Daoy (cell line): Measurements from ENCODE around the gene PCDHGB2. TPM values are rescaled to one million over a fixed set of nuclear protein-coding genes. Genes with fewer than 3 reads are reported as not detected.
"Not testable (repeated sequence)": the region's sequence is repeated elsewhere in the genome, so short reads cannot be mapped to it uniquely, and the experiment has no call there.

Experiments used
- DNase-seq: peaks from one replicate; pipeline ENCODE4 v3.0.0-alpha.2; 2015; ENCODE audit warnings: low read depth
- total RNA-seq: library from RNA; depleted of rRNA; stranded (reverse); fragments of >200 nt; shearing (Covaris generic); gene quantifications from 2 replicates; pipeline ENCODE4 v1.2.3, GENCODE V29; 2014; rRNA removed

The PCDHGB2 gene
- total RNA-seq = 0.23 and 0.24 TPM in 2 replicates

DNA sequence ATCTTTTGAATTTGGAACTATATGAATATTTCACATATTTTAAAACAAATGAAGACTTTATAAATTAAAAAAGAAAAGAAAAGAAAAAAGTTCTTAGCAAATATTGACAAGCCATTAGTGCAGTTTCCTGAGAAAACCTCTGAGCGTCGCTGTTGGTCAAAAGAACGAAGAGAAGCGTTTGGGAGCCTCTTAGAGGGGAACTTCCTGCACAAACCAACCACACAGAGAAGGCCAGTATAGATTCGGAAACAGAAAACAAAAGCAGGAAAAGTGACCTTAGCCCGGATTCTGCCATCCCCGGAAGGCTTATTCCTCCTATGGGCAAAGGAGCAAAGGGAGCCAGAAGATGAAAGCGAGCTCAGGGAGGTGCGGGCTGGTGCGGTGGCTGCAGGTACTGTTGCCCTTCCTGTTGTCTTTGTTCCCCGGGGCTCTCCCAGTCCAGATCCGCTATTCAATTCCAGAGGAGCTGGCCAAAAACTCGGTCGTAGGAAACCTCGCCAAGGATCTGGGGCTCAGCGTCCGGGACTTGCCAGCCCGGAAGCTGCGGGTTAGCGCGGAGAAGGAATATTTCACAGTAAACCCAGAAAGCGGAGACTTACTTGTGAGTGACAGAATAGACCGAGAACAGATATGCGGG is at the start of gene PCDHGB2:
Gene PCDHGB2, plus strand, starts transcription at position 205 of the 637 bp plus-strand sequence. Its CDS starts 142 bp downstream, at position 347.
- peak; percentile 36 for DNase-seq

GRCh38 chr5:141313711-141314110 is 46.1 kb upstream of the PCDHGB2 start:
- DNase-seq = no peak

- not testable (repeated sequence) for DNase-seq
Measured at GRCh38 chr5:141316963-141317362, 42.8 kb upstream of the PCDHGB2 start.

GRCh38 chr5:141319202-141319601 is 40.6 kb upstream of the PCDHGB2 start:
- DNase-seq = no peak

DNA sequence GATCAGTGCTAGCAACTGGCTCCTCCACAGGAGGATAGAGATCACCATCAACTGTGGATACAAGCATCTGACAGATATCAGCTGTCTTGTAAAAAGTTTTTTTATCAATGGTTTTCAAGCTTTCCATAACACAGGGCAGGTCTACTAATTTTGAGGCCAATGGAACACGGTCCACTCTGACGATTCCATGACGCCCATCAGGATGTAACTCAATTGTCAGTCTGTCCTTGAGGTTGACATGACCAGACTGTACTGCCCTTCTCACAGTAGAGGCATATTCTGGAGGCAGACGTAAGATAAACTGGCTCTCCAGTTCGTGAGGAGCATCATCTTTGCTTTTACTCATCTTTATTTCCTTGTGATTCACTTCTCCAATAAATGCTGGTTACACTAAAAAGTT is 40.1 kb upstream of the PCDHGB2 start:
- DNase-seq = no peak

- peak; percentile 96 for DNase-seq
Measured at GRCh38 chr5:141320225-141321169, 39.3 kb upstream of the PCDHGB2 start, which contains the start of gene TAF7. TAF7 (minus strand) TSS chr5:141320784; CDS start chr5:141320044, 740 bp downstream.

- no peak for DNase-seq
Measured at GRCh38 chr5:141322261-141322660, 37.5 kb upstream of the PCDHGB2 start.

GRCh38 chr5:141326088-141326854 is 33.5 kb upstream of the PCDHGB2 start:
- DNase-seq = peak; percentile 78

DNA sequence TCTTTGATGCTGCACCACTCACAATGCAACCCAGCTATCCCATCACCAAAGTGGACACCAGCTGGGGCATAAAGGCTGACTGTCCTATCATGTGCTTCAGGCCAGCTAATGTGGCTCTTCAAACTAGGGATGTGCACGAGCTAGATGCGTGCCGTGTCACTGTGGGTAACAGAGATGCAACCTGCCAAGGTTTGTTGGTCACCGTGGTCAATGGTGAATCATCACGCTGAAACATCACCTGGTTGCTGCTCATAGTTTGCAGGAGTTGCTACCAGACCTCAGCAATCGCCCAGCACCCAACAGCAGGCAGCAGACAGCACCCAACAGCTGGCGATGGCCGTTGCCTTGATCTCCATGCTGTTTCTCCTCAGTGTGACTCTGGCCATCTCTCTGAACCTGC is 31.6 kb upstream of the PCDHGB2 start:
- DNase-seq = no peak

GRCh38 chr5:141330299-141331080 is 29.3 kb upstream of the PCDHGB2 start, which contains the start of gene PCDHGA1:
PCDHGA1 (plus strand) TSS chr5:141330514.
- DNase-seq = no peak

DNA sequence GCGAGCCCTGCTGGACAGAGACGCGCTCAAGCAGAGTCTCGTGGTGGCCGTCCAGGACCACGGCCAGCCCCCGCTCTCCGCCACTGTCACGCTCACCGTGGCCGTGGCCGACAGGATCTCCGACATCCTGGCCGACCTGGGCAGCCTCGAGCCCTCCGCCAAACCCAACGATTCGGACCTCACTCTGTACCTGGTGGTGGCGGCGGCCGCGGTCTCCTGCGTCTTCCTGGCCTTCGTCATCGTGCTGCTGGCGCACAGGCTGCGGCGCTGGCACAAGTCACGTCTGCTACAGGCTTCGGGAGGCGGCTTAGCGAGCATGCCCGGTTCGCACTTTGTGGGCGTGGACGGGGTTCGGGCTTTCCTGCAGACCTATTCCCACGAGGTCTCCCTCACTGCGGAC is 27.2 kb upstream of the PCDHGB2 start:
- DNase-seq = not testable (repeated sequence)

DNA sequence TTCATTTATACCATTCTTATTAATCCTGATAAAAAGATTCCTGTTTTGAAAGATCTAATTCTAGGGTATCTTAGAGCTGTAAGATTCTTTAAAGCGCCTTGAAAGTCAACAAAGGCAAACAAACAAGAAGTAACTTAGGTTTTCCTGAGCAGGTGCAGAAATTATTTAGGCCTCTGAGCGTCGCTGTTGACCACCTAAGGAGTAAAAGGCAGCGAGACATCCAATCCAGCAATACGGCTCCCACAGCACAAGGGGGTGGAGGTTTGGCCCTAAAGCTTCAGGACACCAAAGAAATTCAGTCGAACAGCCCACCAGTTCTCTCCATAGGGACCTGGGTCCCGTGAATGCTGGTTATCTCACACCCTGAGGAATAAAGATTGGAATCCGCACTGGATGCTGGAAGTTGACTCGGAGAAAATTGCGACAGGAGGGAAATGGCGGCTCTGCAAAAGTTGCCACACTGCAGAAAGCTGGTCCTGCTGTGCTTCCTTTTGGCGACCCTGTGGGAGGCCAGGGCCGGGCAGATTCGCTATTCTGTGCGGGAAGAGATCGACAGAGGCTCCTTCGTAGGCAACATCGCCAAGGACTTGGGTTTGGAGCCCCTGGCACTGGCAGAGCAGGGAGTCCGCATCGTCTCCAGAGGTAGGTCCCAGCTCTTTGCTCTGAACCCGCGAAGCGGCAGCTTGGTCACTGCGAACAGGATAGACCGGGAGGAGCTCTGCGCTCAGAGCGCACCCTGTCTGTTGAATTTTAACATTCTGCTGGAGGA is 21.1 kb upstream of the PCDHGB2 start, which contains the start of gene PCDHGA2:
Gene PCDHGA2, plus strand, starts transcription at position 223 of the 769 bp plus-strand sequence.
- DNase-seq = peak; percentile 35

DNA sequence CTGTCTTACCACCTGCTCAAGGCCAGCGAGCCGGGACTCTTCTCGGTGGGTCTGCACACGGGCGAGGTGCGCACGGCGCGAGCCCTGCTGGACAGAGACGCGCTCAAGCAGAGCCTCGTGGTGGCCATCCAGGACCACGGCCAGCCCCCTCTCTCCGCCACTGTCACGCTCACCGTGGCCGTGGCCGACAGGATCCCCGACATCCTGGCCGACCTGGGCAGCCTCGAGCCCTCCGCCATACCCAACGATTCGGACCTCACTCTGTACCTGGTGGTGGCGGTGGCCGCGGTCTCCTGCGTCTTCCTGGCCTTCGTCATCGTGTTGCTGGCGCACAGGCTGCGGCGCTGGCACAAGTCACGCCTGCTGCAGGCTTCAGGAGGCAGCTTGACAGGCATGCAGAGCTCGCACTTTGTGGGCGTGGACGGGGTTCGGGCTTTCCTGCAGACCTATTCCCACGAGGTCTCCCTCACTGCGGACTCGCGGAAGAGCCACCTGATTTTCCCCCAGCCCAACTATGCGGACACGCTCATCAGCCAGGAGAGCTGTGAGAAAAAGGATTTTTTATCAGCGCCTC is 18.9 kb upstream of the PCDHGB2 start:
- not testable (repeated sequence) for DNase-seq

DNA sequence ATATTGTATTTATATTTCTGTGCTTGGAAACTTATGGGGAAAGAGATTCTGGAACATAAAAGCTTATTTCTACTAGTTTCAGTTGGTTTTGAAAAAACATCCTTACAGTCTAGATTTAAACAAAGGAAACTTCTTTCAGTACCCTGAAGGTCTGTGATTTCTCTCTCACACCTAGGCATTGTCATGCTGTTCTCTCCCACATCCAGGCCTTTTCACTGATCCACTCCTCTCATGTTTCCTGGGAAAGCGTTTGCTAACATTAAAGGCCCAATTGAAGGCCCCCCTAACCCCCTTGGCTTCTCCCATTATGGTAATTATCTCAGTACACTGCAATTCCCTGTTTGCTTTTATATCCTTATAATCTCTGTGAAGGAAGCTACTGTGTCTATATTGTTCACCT is 17.0 kb upstream of the PCDHGB2 start:
- no peak for DNase-seq

DNA sequence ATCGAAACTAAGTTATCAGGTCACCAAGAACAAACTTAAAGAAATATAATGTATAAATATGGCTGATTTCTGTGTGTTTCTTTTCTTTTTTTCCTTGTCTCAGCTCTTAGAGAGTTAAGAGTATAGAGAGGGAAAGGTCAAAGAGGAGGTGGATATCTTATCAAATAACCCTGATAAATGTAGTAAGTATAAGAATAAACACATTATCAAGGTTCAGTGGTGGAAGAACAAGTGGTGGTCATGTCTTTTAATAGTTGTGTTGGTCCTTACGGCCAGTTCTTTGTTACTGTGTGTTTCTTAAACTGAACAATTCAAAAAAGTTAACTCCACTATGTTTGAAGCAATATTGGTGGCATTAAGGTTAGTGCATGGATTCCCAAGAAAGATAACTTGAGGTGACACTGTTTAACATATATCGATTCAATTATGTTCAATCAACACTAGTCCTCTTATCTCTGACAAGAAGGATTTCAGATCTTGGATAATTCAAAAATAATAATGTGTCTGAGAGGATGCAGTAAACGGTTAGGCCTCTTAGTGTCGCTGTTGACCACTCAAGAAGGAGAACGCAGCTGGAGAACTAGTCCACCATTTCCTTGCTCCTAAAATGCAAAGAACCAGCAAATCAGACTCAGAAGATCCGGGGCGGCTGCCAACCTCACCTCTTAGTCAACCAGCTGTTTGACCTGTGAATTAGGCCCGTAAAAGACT is 16.4 kb upstream of the PCDHGB2 start, which contains the start of gene PCDHGA3:
Gene PCDHGA3, plus strand, starts transcription at position 588 of the 711 bp plus-strand sequence. CDS start 205 bp downstream, outside the sequence.
- peak; percentile 46 for DNase-seq

DNA sequence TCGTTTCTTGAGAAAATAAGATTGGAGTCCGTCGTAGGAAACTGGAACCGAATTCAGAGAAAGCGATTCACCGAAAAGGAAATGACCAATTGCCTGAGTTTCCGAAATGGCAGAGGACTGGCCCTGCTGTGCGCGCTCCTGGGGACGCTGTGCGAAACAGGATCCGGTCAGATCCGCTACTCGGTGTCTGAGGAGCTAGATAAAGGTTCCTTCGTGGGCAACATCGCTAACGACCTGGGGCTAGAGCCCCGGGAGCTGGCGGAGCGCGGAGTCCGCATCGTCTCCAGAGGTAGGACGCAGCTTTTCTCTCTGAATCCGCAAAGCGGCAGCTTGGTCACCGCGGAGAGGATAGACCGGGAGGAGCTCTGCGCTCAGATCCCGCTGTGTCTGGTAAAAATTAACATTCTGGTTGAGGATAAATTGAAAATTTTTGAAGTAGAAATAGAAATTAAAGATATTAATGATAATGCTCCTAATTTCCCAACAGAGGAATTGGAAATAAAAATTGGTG is 15.8 kb upstream of the PCDHGB2 start:
- DNase-seq = no peak

- DNase-seq = no peak
Measured at GRCh38 chr5:141345327-141345726, 14.5 kb upstream of the PCDHGB2 start.

GRCh38 chr5:141346017-141346416 is 13.8 kb upstream of the PCDHGB2 start:
- not testable (repeated sequence) for DNase-seq
